Activated B cell treated with CpG ODN at 0.5 μM for 24 hours (primary cell): ENCODE measurements around the gene ETV6. TPM values are rescaled to one million over a fixed set of nuclear protein-coding genes. Genes with fewer than 3 reads are reported as not detected.

ENCODE experiments used
- ATAC-seq: fragments of 200-7000 bp; cut with Tn5 transposase; one replicate; pipeline ENCODE4 v1.10.0; 2021; ENCODE audit warnings: low read depth, mild to moderate bottlenecking, moderate library complexity
- CTCF ChIA-PET: fragments of 350-600 bp; sonication (Branson Sonifier 250); formaldehyde crosslinking; loops from one replicate; lab custom pipeline; 2021; ENCODE audit warnings: antibody characterized with exemption; lab: Charles Lee
- POLR2A ChIA-PET: fragments of 350-600 bp; sonication (Branson Sonifier 250); formaldehyde crosslinking; loops from one replicate; lab custom pipeline; 2021; ENCODE audit warnings: antibody characterized with exemption; lab: Charles Lee
- DNase-seq: peaks from one replicate; pipeline ENCODE4 v3.0.0; 2022
- H3K27ac Mint-ChIP-seq: one replicate; pipeline ENCODE4 v1.8.0; 2020; ENCODE audit warnings: mixed read lengths
- H3K27me3 Mint-ChIP-seq: one replicate; pipeline ENCODE4 v1.8.0; 2021; ENCODE audit warnings: mixed read lengths
- H3K36me3 Mint-ChIP-seq: one replicate; pipeline ENCODE4 v1.8.0; 2021; ENCODE audit warnings: low read depth, mixed read lengths
- H3K4me1 Mint-ChIP-seq: one replicate; pipeline ENCODE4 v1.8.0; 2021; ENCODE audit warnings: mixed read lengths
- H3K4me3 Mint-ChIP-seq: one replicate; pipeline ENCODE4 v1.8.0; 2020; ENCODE audit warnings: mild to moderate bottlenecking, mixed read lengths
- H3K9me3 Mint-ChIP-seq: one replicate; pipeline ENCODE4 v1.8.0; 2020; ENCODE audit warnings: mixed read lengths
- CTCF ChIP-seq: fragments of 200-600 bp; IDR thresholded peaks from one replicate; pipeline ENCODE4 v1.8.0; 2022; ENCODE audit warnings: antibody characterized with exemption, mild to moderate bottlenecking
- intact Hi-C: fragments of 100-400 bp; cut with micrococcal nuclease; formaldehyde crosslinking; loops from one replicate; pipeline ENCODE4 v1.15.1; 2024
- total RNA-seq: library from RNA; stranded (reverse); gene quantifications from 2 replicates; pipeline ENCODE4 v1.2.3, GENCODE V29; 2022

ETV6 gene
- total RNA-seq, 1 donor from 2014 or later: 130 TPM

GRCh38 chr12:11832093-11832492, 182.6 kb downstream of the ETV6 start:
- Mint-ChIP-seq H3K27me3 (no peaks in the 10 kb centered on the region), H3K27ac (no peak overlapping the region), H3K4me1 (peaks cover 50% of the 10 kb centered on the region), H3K4me3 (no peak overlapping the region), H3K36me3 (peaks cover 7% of the 10 kb centered on the region), H3K9me3 (no peaks in the 10 kb centered on the region)
- no peak for DNase-seq
- TF ChIP-seq CTCF: no peak
- ATAC-seq: no peak
- ChIA-PET POLR2A (interaction anchor here (1.1 to 1.3 kb wide), 2 partner anchors 9 to 101 kb away, joined by 4 to 5 read pairs; no protein-coding TSS in a partner anchor), CTCF (interaction anchor here (1.0 to 1.9 kb wide), 2 partner anchors 201 to 209 kb away, joined by 3 to 4 read pairs; no protein-coding TSS in a partner anchor)
- intact Hi-C loops: loop anchor here (10.0 kb wide), 1 partner anchor 1703 kb away; no protein-coding TSS in a partner anchor

GRCh38 chr12:11833174-11833895, 183.9 kb downstream of the ETV6 start:
- peak overlapping the region; percentile 75 for H3K27ac Mint-ChIP-seq
- ChIA-PET POLR2A (interaction anchor here (0.6 to 2.3 kb wide), 4 partner anchors 21 to 186 kb away, joined by 3 to 5 read pairs (median 4); no protein-coding TSS in a partner anchor), CTCF (no interaction called here)
- no peak for DNase-seq
- H3K27me3 Mint-ChIP-seq: no peaks in the 10 kb centered on the region
- ATAC-seq: no peak
- peaks cover 10% of the 10 kb centered on the region for H3K36me3 Mint-ChIP-seq
- no peak overlapping the region for H3K4me3 Mint-ChIP-seq
- no peaks in the 10 kb centered on the region for H3K9me3 Mint-ChIP-seq
- intact Hi-C loops: loop anchor here (10.0 kb wide), 1 partner anchor 1701 kb away; no protein-coding TSS in a partner anchor
- no peak for TF ChIP-seq CTCF
- peaks cover 59% of the 10 kb centered on the region for H3K4me1 Mint-ChIP-seq

- POLR2A ChIA-PET: interaction anchor here (0.5 to 2.3 kb wide), 4 partner anchors 69 to 177 kb away, joined by 3 to 7 read pairs (median 5); no protein-coding TSS in a partner anchor
- intact Hi-C loops: loop anchor here (10.0 kb wide), 1 partner anchor 1701 kb away; no protein-coding TSS in a partner anchor
- peaks cover 17% of the 10 kb centered on the region for H3K36me3 Mint-ChIP-seq
- H3K27me3 Mint-ChIP-seq: no peaks in the 10 kb centered on the region
- TF ChIP-seq CTCF: no peak
- peak overlapping the region; percentile 75 for H3K27ac Mint-ChIP-seq
- no peaks in the 10 kb centered on the region for H3K9me3 Mint-ChIP-seq
- CTCF ChIA-PET: interaction anchor here (1.0 kb wide), 1 partner anchor 22 kb away, joined by 3 read pairs; no protein-coding TSS in a partner anchor
- peaks cover 69% of the 10 kb centered on the region for H3K4me1 Mint-ChIP-seq
- no peak overlapping the region for H3K4me3 Mint-ChIP-seq
- DNase-seq (no peak), ATAC-seq (no peak)
Observed at GRCh38 chr12:11834104-11834812, 184.8 kb downstream of the ETV6 start.

GRCh38 chr12:11834931-11835330, 185.5 kb downstream of the ETV6 start:
- H3K27ac Mint-ChIP-seq: peak overlapping the region; percentile 75
- peak overlapping the region; percentile 24 for H3K4me3 Mint-ChIP-seq
- ATAC-seq (no peak), DNase-seq (no peak)
- peaks cover 75% of the 10 kb centered on the region for H3K4me1 Mint-ChIP-seq
- peaks cover 23% of the 10 kb centered on the region for H3K36me3 Mint-ChIP-seq
- H3K27me3 Mint-ChIP-seq: no peaks in the 10 kb centered on the region
- intact Hi-C loops: loop anchor here (5.0 to 10.0 kb wide), 3 partner anchors 892 to 1700 kb away; partner anchors contain the start of gene GSG1
- POLR2A ChIA-PET: interaction anchor here (0.5 to 1.8 kb wide), 4 partner anchors 69 to 176 kb away, joined by 3 to 7 read pairs (median 6); no protein-coding TSS in a partner anchor
- CTCF ChIA-PET: interaction anchor here (1.0 kb wide), 1 partner anchor 22 kb away, joined by 3 read pairs; no protein-coding TSS in a partner anchor
- H3K9me3 Mint-ChIP-seq: no peaks in the 10 kb centered on the region
- no peak for TF ChIP-seq CTCF
